SH-SY5Y (cell line): ENCODE results near the gene CSTB.

ENCODE experiments used
- GATA2 ChIP-seq: IDR thresholded peaks from 2 replicates; pipeline ENCODE4 v1.6.1; 2011; ENCODE audit warnings: mild to moderate bottlenecking, low read depth, low read length
- GATA3 ChIP-seq: IDR thresholded peaks from 2 replicates; pipeline ENCODE4 v1.6.1; 2011; ENCODE audit warnings: low read depth, mild to moderate bottlenecking, low read length, moderate library complexity

- TF ChIP-seq GATA3 = no peak
- TF ChIP-seq GATA2 = no peak
Observed at GRCh38 chr21:43794857-43795256, 18.7 kb upstream of the CSTB start.
